ENCODE data around the gene SLC39A13.

Gene SLC39A13

DNA sequence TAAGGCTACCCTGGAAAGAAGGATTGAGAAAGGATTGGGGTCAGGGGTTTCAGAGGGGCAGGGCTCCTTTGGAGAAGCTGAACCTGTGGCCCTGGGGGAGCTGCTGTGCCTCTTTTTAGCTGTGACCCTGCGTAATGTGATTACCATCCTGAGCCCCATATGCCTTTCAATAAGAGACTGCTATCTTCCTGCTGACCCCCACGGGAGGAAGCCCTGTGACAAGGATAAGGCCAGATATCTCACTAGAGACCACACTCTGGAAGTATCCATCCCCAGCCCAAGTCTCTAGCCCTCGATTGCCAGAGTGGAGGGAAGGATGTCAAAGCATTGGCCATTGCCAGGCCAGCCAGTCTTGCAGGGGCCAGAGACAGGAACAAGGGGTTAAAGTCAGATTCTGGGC, 4.8 kb upstream of the SLC39A13 start:
- DNase-seq (ENCODE audit: low read depth): no peak

DNA sequence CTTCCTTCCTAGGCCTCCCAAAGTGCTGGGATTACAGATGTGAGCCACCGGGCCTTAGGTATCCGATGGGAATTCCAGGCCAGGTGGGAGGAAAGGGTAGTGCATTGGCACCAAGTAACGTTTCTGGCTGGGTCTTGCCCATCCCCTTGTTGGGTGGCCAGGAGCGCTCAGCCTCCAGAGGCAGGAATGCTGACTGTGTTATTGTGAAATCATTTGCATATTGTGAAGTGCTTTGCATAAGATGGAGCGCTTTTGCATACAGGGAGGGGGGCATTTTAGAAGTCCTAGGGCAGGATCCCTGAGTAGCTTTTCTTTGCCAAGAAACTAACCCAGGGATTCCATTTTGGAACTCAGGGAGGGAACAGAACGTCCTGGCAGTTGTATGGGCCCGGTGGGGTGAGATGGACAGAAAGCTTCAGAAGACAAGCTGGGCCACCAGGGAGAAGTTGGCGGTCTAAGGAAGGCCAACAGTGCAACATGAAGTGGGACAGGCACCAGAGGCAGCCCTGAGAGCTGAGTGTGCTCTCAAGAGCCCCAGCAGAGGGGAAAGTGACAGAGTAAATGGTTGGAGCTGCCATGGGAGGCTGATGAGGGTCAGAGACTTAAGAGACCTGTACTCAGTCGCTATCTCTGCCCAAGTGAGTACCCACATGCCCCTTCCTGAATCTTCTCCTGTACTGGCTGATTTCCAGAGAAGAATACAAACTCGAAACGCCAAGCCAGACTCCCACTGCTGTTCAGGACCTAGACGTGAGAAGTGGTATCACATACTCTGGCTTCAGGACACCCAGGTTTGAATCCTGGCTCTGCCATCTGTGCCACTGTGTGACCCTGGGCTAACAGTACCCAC, 1.3 kb upstream of the SLC39A13 start:
- no peak for DNase-seq (ENCODE audit: low read depth)

GRCh38 chr11:47408598-47409439, 429 bp downstream of the SLC39A13 start:
- no peak for DNase-seq (ENCODE audit: low read depth)

DNA sequence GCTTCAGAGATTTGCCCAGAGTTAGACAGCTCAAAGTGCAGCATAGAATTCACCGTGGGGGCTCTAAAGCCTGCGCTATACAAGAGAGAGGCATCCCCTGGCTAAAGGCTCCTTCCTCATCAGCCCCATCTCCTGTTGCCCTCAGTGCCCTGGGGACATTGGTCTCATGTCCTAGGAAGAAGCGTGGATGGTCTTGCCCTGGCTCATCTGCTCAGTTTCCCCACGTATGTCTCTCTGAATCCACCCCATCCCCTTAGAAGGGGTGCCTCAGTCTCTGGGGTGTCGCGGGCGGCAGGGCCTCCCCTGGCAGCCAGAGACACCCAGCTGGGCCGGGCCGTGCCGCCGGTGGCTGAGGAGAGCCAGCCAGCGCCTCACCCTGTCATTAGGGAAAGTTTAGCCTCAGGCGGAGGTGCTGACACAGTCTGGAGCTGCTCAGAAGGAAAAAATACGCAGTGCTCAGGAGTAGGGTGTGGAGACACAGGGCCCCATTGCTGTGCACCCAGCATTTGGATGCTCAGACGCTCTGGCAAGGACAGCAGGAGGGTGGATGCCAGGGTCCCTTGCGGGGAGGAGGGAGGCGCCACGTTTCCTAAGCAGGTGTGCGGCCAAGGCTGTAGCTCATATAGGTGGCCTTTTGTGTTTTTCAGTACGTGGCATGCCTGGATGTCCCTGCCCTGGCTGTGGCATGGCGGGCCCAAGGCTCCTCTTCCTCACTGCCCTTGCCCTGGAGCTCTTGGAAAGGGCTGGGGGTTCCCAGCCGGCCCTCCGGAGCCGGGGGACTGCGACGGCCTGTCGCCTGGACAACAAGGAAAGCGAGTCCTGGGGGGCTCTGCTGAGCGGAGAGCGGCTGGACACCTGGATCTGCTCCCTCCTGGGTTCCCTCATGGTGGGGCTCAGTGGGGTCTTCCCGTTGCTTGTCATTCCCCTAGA, 1.3 kb downstream of the SLC39A13 start:
- DNase-seq (ENCODE audit: low read depth): no peak

DNA sequence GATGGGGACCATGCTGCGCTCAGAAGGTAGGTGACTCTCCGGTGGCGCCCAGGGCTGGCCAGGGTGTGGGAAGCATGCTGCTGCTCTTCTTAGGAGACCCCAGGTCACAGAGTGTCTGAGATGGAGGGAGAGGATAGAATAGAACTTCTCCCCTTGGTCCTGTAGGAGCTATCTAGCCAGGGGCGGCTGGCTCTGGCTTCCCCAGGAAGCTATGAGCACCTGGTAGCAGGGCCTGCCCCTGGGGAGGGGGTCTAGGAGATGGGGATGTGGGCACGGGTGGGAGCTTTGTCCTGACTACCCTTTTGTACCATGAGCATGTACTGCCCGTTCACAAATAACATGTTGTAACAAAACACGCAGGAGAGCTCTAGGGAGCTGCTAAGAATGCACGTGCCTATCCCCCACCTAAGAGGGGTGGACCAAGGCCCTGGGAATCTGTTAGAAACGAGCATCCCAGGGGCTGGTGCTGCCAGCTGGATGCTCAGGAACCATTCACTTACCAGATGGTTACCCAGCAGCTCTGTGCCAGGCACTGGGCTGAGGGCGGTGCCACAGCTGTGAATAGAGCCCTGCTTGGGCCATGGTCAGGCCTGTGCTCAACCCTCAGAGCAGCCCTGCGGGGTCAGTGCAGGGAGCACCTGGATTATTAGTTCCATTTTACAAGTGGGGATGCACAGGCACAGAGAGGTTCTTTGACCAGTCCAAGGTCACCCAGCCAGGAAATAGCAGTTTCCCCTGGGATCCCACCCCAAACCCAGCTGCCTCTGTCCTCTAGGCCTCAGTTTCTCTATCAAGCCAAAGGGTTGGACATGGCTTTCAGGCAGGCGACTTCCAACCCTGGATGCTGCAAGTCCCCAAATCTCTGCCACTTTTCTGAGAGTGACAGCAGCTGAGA, 2.2 kb downstream of the SLC39A13 start:
- DNase-seq (ENCODE audit: low read depth): no peak

DNA sequence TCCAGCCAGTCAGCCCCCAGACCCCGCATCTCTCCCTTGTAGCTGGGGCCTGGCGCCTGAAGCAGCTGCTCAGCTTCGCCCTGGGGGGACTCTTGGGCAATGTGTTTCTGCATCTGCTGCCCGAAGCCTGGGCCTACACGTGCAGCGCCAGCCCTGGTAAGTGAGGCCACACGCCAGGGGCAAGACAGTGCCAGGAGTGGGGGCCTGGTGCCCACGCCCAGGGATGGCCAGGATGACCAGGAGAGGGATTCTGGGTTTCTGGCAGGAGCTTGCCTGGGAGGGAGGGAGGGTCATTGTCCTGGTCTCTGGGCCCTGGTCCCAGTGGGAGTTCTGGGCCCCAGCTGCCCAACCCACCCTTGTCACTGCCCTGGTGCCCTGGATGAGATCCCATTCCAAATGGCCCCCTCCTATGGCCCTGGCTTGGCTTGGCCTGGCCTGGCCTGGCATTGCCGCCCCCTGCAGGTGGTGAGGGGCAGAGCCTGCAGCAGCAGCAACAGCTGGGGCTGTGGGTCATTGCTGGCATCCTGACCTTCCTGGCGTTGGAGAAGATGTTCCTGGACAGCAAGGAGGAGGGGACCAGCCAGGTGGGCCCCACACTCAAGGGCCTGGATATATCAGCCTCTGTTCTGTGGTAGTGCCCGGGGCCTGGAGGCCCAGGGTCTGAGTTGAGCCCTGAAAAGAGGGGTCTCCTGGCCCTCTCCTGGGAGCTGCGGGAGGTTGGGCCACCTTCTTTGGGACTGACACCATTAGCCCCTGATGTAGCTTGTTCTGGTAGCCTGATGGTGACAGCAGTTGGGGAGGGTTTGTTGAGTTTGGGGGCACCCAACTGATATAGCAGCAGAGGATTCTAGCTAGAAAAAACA, 3.7 kb downstream of the SLC39A13 start:
- DNase-seq (ENCODE audit: low read depth): peak; percentile 46

GRCh38 chr11:47413351-47413750, 5.0 kb downstream of the SLC39A13 start:
- DNase-seq (ENCODE audit: low read depth): no peak

GRCh38 chr11:47413908-47414684, 5.7 kb downstream of the SLC39A13 start:
- DNase-seq (ENCODE audit: low read depth): no peak

DNA sequence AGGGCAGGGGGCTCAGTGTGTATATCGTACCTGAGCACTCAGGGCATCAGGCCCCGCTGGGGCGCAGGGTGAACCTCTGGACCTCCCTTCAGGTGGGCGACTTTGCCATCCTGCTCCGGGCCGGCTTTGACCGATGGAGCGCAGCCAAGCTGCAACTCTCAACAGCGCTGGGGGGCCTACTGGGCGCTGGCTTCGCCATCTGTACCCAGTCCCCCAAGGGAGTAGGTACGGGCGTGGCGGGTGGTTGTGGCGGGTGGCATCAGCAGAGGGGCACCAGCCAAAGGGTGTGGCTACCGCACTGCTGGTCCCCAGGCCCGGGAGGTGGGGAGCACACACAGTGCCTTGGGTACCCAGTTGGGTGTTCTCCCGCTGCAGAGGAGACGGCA, 6.3 kb downstream of the SLC39A13 start:
- no peak for DNase-seq (ENCODE audit: low read depth)

- DNase-seq (ENCODE audit: low read depth): no peak
Observed at GRCh38 chr11:47415091-47415854, 6.9 kb downstream of the SLC39A13 start.

GRCh38 chr11:47415949-47416472, 7.6 kb downstream of the SLC39A13 start:
- DNase-seq (ENCODE audit: low read depth): no peak

GRCh38 chr11:47417712-47418111, 9.3 kb downstream of the SLC39A13 start:
- DNase-seq (ENCODE audit: low read depth): no peak

GRCh38 chr11:47418454-47419259, 10.3 kb downstream of the SLC39A13 start:
- DNase-seq (ENCODE audit: low read depth): no peak

- DNase-seq (ENCODE audit: low read depth): no peak
Observed at GRCh38 chr11:47425611-47426010, 17.2 kb downstream of the SLC39A13 start.

- DNase-seq (ENCODE audit: low read depth): peak; percentile 98
Observed at GRCh38 chr11:47426062-47426956, 17.9 kb downstream of the SLC39A13 start, which contains the start of gene PSMC3. PSMC3 (minus strand) TSS chr11:47426439; CDS start chr11:47426279, 160 bp downstream.

DNA sequence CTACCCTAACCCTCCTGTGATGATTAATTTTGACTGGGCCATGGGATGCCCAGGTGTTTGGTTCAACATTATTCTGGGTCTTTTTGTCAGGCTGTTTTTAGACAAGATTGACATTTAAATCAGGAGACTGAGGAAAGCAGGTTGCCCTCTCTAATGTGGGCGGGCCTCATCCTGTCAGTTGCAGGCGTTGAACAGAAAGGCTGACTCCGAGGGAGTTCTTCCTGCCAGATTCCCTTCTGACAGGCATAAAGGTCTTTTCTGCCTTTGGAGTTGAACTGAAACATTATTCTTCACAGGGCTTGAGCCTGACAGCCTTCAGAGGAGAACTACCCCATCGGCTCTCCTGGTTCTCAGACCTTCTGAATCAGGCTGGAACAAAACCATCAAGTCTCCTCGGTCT, 22.1 kb downstream of the SLC39A13 start:
- DNase-seq (ENCODE audit: low read depth): no peak
